Fibroblast of skin of left biceps (primary cell): Measurements from ENCODE around the gene WASL.
A peak's percentile ranks its signal among the peaks of the same experiment; 100 is the strongest.
"Not testable (repeated sequence)": the region's sequence is repeated elsewhere in the genome, so short reads cannot be mapped to it uniquely, and the experiment has no call there.

ENCODE experiments used
- DNase-seq, 2 experiments: peaks; one replicate each; pipeline ENCODE4 v3.0.0-alpha.2; 2013; ENCODE audit warnings: low read depth in 2 of 2

WASL gene

GRCh38 chr7:123661765-123662164 lies 87.0 kb downstream of the WASL start:
- no peak for DNase-seq

- DNase-seq, result no peak
Observed at GRCh38 chr7:123660514-123661354, 88.1 kb downstream of the WASL start.

- no peak for DNase-seq
Observed at GRCh38 chr7:123658023-123658422, 90.8 kb downstream of the WASL start.

- DNase-seq, result no peak
Observed at GRCh38 chr7:123657304-123657685, 91.5 kb downstream of the WASL start.

- DNase-seq, result no peak
Observed at GRCh38 chr7:123656544-123657303, 92.1 kb downstream of the WASL start.

- no peak for DNase-seq
Observed at GRCh38 chr7:123655614-123656013, 93.2 kb downstream of the WASL start, which contains the start of gene LMOD2. TSS of gene LMOD2 (plus strand) at chr7:123655866. CDS start at chr7:123655964, 98 bp downstream.

GRCh38 chr7:123653162-123653561 lies 95.6 kb downstream of the WASL start:
- no peak for DNase-seq

- no peak for DNase-seq
Observed at GRCh38 chr7:123652406-123652805, 96.4 kb downstream of the WASL start.

GRCh38 chr7:123650595-123650994 lies 98.2 kb downstream of the WASL start:
- no peak for DNase-seq

GRCh38 chr7:123649964-123650363 lies 98.8 kb downstream of the WASL start:
- DNase-seq, result no peak

- no peak for DNase-seq
Observed at GRCh38 chr7:123647106-123647730, 101.6 kb downstream of the WASL start.

GRCh38 chr7:123645516-123645915 lies 103.3 kb downstream of the WASL start:
- no peak for DNase-seq

- peak; percentile 11 to 15 for DNase-seq
Observed at GRCh38 chr7:123643495-123644441, 105.0 kb downstream of the WASL start.

GRCh38 chr7:123641901-123642300 lies 106.9 kb downstream of the WASL start:
- DNase-seq, result no peak

- no peak for DNase-seq
Observed at GRCh38 chr7:123640583-123640982, 108.2 kb downstream of the WASL start.

GRCh38 chr7:123639631-123640030 lies 109.2 kb downstream of the WASL start:
- no peak for DNase-seq

- no peak for DNase-seq
Observed at GRCh38 chr7:123637878-123638277, 110.9 kb downstream of the WASL start.

GRCh38 chr7:123637203-123637602 lies 111.6 kb downstream of the WASL start:
- DNase-seq, result no peak

GRCh38 chr7:123635551-123636359 lies 113.0 kb downstream of the WASL start:
- DNase-seq, result peak; percentile 5

GRCh38 chr7:123634011-123634573 lies 114.7 kb downstream of the WASL start:
- DNase-seq, result not testable (repeated sequence)
